BLaER1 (cell line): Measurements from ENCODE around the gene S100A4.
"Not testable (repeated sequence)": the region's sequence is repeated elsewhere in the genome, so short reads cannot be mapped to it uniquely, and the experiment has no call there.

Experiments
- H3K27ac ChIP-seq: shearing (Covaris generic); formaldehyde crosslinking; 2 replicates; pipeline ENCODE4 v1.8.1; 2022
- H3K27me3 ChIP-seq: shearing (Covaris generic); formaldehyde crosslinking; 2 replicates; pipeline ENCODE4 v1.8.1; 2022
- H3K36me3 ChIP-seq: shearing (Covaris generic); formaldehyde crosslinking; 2 replicates; pipeline ENCODE4 v1.8.1; 2022
- H3K4me1 ChIP-seq: shearing (Covaris generic); formaldehyde crosslinking; 2 replicates; pipeline ENCODE4 v1.8.1; 2022
- H3K4me2 ChIP-seq: shearing (Covaris generic); formaldehyde crosslinking; 2 replicates; pipeline ENCODE4 v1.8.1; 2022
- H3K4me3 ChIP-seq: shearing (Covaris generic); formaldehyde crosslinking; 2 replicates; pipeline ENCODE4 v1.8.1; 2022
- H3K9ac ChIP-seq: shearing (Covaris generic); formaldehyde crosslinking; 2 replicates; pipeline ENCODE4 v1.8.1; 2022
- H3K9me3 ChIP-seq: shearing (Covaris generic); formaldehyde crosslinking; 2 replicates; pipeline ENCODE4 v1.8.1; 2022
- H4K20me1 ChIP-seq: shearing (Covaris generic); formaldehyde crosslinking; 2 replicates; pipeline ENCODE4 v1.8.1; 2022
- Cebpa-rat ChIP-seq: shearing (Covaris generic); IDR thresholded peaks from 2 replicates; pipeline ENCODE4 v1.8.1; 2022

The S100A4 gene

DNA sequence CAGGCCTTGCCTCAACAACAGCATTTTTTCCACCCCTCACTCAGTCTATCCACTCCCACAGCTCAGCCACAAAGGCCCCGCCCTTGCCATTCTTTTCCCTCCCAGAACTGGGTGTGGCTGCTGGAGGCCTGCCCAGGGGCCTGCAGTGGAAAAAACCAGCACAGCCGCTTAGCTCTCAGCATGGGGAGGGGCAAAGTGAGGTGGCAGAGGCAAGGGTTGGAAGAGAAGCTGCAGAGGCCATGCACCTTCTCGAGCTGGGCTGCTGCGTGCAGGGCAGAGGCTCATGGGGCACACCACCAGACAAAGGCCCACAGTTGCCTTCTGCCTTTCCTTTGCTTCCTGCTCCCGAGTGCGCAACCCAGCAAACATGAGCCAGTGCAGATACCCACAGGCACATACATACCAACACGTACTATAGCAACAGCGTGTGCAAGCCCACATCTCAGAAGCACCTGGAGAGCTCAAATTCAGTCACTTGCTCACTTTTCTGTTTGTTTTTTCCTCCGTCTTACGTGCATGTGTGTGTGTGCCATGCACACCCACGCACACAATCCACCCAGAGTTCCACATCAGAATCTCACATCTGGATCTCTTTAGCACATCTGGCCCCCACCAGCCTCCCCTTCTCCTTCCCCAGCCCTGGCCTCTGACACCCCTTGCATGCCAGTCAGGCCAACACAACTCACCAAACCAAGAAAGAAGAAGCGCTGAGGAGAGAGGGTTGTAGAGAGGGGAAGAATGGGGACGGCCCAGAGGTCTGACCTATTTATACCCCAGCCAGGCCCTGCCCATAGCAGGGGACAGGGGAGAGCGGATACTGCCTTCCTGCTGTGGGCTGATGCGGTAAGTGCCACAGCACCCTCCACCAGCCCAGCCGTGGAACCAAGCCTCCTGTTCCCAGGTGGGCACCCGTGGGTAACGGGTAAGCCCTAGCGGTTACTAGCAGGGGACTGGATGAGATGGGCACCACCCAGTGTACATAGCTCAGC is at the start of gene S100A4:
Gene S100A4 (minus strand): TSS at position 740 of the 989 bp plus-strand sequence. CDS start 1,012 bp downstream, outside the sequence.
- TF ChIP-seq Cebpa-rat: no peak
- Histone ChIP-seq H3K9me3 (no peaks in the 10 kb centered on the region), H4K20me1 (no peaks in the 10 kb centered on the region), H3K4me3 (peak within 1 kb of the TSS; percentile 59), H3K27me3 (no peaks in the 10 kb centered on the region), H3K9ac (peak within 1 kb of the TSS; percentile 74), H3K36me3 (no peaks in the 10 kb centered on the region), H3K4me1 (peaks cover 100% of the 10 kb centered on the region), H3K4me2 (peak within 1 kb of the TSS; percentile 86), H3K27ac (peak within 1 kb of the TSS; percentile 83)

DNA sequence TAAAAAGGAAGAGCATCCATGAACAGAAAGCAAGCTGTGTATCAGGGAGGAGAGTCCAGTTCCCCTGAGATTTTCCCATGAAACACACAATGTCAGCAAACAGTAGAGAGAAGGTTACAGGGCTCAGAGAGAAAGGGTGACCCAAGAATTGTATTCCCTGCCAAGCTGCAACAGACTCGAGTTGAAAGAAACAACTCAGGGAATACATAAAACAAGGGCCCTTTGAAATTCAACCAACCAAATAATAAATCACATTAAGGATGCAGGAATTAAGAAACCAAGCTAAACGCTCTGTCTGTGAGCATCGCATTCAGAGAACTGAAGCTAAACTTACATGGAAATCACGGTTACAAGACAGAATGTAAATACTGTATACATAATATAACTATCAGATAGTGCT is 47.1 kb upstream of the S100A4 start:
- H3K4me2 ChIP-seq: no peak overlapping the region
- no peaks in the 10 kb centered on the region for H4K20me1 ChIP-seq
- TF ChIP-seq Cebpa-rat: no peak
- H3K27ac ChIP-seq: 0 out of 2 replicates have a peak overlapping the region, but pooled peaks have one; percentile 31
- no peaks in the 10 kb centered on the region for H3K27me3 ChIP-seq
- H3K9ac ChIP-seq: no peak overlapping the region
- H3K4me3 ChIP-seq: no peak overlapping the region
- peaks cover 21% of the 10 kb centered on the region for H3K4me1 ChIP-seq
- H3K36me3 ChIP-seq: no peaks in the 10 kb centered on the region
- H3K9me3 ChIP-seq: no peaks in the 10 kb centered on the region

DNA sequence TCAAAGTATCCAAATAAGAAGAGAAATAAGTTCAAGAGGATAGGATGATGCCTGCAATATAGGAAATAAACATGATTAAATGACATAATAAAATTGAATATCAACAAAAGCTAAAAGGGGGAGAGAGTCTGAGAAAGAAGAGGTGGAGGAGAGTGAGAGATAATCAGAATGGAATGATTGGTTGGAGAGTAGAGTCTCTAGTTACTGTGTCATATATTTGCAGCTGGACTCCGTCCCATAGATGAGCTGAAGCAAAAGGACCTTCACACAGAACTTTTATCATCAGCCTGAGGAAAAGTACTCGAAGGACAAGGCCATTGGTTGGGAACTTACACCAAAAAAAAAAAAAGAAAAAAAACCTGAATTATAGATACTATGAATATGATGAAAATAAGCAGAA is 42.9 kb upstream of the S100A4 start:
- Histone ChIP-seq H3K9ac (no peak overlapping the region), H3K9me3 (no peaks in the 10 kb centered on the region)
- TF ChIP-seq Cebpa-rat: no peak

DNA sequence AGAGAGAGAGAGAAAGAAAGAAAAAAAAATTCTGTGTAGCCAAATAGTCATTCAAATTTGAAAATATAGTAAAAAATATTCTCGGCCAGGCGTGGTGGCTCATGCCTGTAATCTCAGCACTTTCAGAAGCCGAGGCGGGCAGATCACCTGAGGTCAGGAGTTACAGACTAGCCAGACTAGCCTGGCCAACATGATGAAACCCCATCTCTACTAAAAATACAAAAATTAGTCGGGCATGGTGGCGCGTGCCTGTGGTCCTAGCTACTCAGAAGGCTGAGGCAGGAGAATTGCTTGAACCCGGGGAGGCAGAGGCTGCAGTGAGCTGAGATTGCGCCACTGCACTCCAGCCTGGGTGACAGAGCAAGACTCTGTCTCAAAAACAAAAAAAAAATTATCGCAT is 42.4 kb upstream of the S100A4 start:
- not testable (repeated sequence) for H3K4me3 ChIP-seq, H4K20me1 ChIP-seq, H3K27me3 ChIP-seq, H3K9ac ChIP-seq, H3K9me3 ChIP-seq, H3K27ac ChIP-seq, H3K36me3 ChIP-seq
- Histone ChIP-seq H3K4me1 (peaks cover 18% of the 10 kb centered on the region), H3K4me2 (peak overlapping the region; percentile 69)

More for the DNA sequence above, 42.9 kb upstream of the S100A4 start:
- Histone ChIP-seq H3K4me2 (no peak overlapping the region), H3K4me1 (peaks cover 18% of the 10 kb centered on the region), H3K27me3 (no peaks in the 10 kb centered on the region), H4K20me1 (no peaks in the 10 kb centered on the region), H3K27ac (no peak overlapping the region), H3K36me3 (no peaks in the 10 kb centered on the region), H3K4me3 (no peak overlapping the region)

DNA sequence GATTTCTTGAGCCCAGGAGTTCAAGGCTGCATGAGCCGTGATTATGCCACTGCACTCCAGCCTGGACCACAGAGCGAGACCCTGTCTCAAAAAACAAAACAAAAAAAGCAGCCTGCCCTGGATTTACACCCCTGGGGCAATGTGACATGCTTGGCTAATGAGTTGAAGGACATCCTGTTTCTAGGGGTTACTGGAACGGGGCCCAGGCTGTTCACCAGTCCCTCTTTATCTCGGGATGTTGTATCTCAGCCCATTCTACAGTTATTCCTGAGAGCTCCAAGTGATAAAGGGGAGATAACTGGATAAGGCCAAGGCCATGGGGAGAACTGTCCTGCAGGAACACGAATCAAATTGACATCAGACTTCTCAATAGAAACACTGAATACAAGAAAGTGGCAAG is 41.7 kb upstream of the S100A4 start:
- Histone ChIP-seq H3K9me3 (no peaks in the 10 kb centered on the region), H3K27me3 (no peaks in the 10 kb centered on the region), H4K20me1 (no peaks in the 10 kb centered on the region), H3K36me3 (no peaks in the 10 kb centered on the region), H3K4me2 (peak overlapping the region; percentile 69), H3K4me1 (peaks cover 18% of the 10 kb centered on the region), H3K4me3 (no peak overlapping the region), H3K27ac (0 out of 2 replicates have a peak overlapping the region, but pooled peaks have one; percentile 4), H3K9ac (no peak overlapping the region)
- TF ChIP-seq Cebpa-rat: no peak

DNA sequence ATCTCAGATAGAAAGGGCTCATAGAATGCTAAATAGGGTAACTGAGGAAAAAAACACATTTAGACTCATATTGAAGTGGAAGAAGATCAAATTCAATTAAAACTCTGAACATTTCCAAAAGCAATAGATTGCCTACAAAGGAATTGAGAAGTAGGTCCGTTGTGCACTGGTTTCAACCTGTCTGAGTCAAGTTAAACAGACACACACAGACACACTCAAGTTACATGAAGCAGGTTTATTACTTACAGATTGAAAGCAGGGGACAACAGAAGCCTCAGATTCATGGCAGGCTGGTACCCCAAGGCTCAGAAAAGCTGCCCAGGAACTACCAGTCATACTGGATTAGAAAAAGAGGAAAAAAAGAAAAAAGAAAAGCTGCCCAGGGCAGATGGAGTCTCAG is 40.7 kb upstream of the S100A4 start:
- no peak overlapping the region for H3K9ac ChIP-seq
- H3K27me3 ChIP-seq: no peaks in the 10 kb centered on the region
- no peaks in the 10 kb centered on the region for H4K20me1 ChIP-seq
- H3K4me2 ChIP-seq: peak overlapping the region; percentile 69
- peaks cover 18% of the 10 kb centered on the region for H3K4me1 ChIP-seq
- no peaks in the 10 kb centered on the region for H3K9me3 ChIP-seq
- TF ChIP-seq Cebpa-rat: no peak
- no peak overlapping the region for H3K27ac ChIP-seq
- no peak overlapping the region for H3K4me3 ChIP-seq
- H3K36me3 ChIP-seq: no peaks in the 10 kb centered on the region

DNA sequence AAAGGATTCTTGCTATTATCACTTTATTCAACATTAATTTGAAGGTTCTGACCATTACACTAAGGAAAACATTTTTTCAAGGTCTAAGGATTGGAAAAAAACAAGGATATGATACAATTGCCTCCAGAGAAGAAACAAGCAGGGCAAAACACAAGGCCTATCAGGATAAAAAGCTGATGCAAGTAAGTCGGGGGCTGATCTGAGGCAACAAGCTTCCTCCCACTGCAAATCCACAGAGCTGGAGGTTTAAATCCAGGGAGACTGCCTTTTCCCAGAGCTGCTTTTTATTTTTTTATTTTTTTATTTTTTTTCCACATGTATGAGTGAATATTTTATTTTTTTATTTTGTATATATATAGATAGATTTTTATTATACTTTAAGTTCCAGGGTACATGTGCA is 39.4 kb upstream of the S100A4 start:
- Histone ChIP-seq H3K36me3 (no peaks in the 10 kb centered on the region), H3K4me3 (no peak overlapping the region), H3K27ac (no peak overlapping the region), H3K9ac (no peak overlapping the region), H3K4me2 (no peak overlapping the region), H3K27me3 (no peaks in the 10 kb centered on the region), H3K9me3 (no peaks in the 10 kb centered on the region), H3K4me1 (peaks cover 18% of the 10 kb centered on the region), H4K20me1 (no peaks in the 10 kb centered on the region)
- TF ChIP-seq Cebpa-rat: no peak

DNA sequence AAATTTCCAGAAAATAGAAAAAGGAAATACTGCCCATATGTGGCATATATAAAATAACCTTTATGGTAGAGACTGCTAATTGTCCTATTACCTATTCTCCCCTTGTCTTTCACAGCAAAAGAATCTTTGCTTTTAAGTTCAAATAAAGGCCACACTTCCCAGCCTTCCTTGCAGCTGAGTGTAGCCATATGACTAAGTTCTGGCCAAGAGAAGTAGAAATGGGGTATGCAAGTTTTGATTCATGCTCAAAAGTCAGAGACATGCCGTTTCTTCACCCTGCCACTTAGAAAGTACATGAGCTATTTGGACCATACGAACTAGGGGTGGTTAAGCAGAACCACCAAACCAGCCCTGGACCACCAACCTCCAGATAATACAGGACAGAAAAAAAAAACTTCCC is 38.4 kb upstream of the S100A4 start:
- H3K36me3 ChIP-seq: no peaks in the 10 kb centered on the region
- H3K9me3 ChIP-seq: no peaks in the 10 kb centered on the region
- peaks cover 18% of the 10 kb centered on the region for H3K4me1 ChIP-seq
- H3K4me2 ChIP-seq: no peak overlapping the region
- H3K27ac ChIP-seq: no peak overlapping the region
- no peak for TF ChIP-seq Cebpa-rat
- H4K20me1 ChIP-seq: no peaks in the 10 kb centered on the region
- H3K4me3 ChIP-seq: no peak overlapping the region
- H3K9ac ChIP-seq: no peak overlapping the region
- no peaks in the 10 kb centered on the region for H3K27me3 ChIP-seq

DNA sequence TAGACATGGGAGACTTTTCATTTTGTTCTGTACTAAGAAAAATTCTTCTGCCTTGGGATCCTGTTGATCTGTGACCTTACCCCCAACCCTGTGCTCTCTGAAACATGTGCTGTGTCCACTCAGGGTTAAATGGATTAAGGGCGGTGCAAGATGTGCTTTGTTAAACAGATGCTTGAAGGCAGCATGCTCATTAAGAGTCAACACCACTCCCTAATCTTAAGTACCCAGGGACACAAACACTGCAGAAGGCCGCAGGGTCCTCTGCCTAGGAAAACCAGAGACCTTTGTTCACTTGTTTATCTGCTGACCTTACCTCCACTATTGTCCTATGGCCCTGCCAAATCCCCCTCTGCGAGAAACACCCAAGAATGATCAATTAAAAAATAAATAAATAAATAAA is 37.9 kb upstream of the S100A4 start:
- not testable (repeated sequence) for H3K27me3 ChIP-seq

DNA sequence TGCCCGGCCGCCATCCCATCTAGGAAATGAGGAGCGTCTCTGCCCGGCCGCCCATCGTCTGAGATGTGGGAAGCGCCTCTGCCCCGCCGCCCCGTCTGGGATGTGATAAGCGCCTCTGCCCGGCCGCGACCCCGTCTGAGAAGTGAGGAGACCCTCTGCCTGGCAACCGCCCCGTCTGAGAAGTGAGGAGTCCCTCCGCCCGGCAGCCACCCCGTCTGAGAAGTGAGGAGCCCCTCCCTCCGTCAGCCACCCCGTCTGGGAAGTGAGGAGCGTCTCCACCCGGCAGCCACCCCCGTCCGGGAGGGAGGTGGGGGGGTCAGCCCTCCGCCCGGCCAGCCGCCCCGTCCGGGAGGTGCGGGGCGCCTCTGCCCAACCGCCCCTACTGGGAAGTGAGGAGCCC is 37.2 kb upstream of the S100A4 start:
- not testable (repeated sequence) for H3K9ac ChIP-seq, H4K20me1 ChIP-seq, H3K4me3 ChIP-seq, H3K27me3 ChIP-seq, H3K36me3 ChIP-seq, H3K4me2 ChIP-seq, H3K27ac ChIP-seq, H3K9me3 ChIP-seq
- H3K4me1 ChIP-seq: peaks cover 15% of the 10 kb centered on the region

More for the DNA sequence above, 37.9 kb upstream of the S100A4 start:
- H3K9me3 ChIP-seq, H4K20me1 ChIP-seq, H3K4me3 ChIP-seq, H3K36me3 ChIP-seq, H3K4me2 ChIP-seq, H3K9ac ChIP-seq, H3K27ac ChIP-seq: not testable (repeated sequence)
- H3K4me1 ChIP-seq: peaks cover 18% of the 10 kb centered on the region
